Hippocampal formation (tissue), 2 donors: Measurements from ENCODE around the gene TROAP.
A peak's percentile ranks its signal among the peaks of the same experiment; 100 is the strongest.

ENCODE experiments used
- DNase-seq, 2 donors: peaks; one replicate each; lab custom pipeline; 2025; lab: John Stamatoyannopoulos, UW

Gene TROAP

GRCh38 chr12:49342914-49343731, 20.1 kb downstream of the TROAP start:
- DNase-seq = no peak

GRCh38 chr12:49344486-49345050, 21.5 kb downstream of the TROAP start:
- no peak for DNase-seq

GRCh38 chr12:49345051-49345824, 22.2 kb downstream of the TROAP start:
- DNase-seq = no peak

GRCh38 chr12:49345825-49346658, 23.0 kb downstream of the TROAP start:
- DNase-seq = no peak

- DNase-seq = no peak
These were observed 23.7 kb downstream of the TROAP start, which contains the start of gene DNAJC22 for GRCh38 chr12:49346659-49347310. DNAJC22 (plus strand) TSS chr12:49346888; CDS start chr12:49348873, 1,985 bp downstream.

- DNase-seq = peak; percentile 76 to 89
These were observed 24.5 kb downstream of the TROAP start for GRCh38 chr12:49347311-49348193.

- no peak for DNase-seq
These were observed 25.7 kb downstream of the TROAP start for GRCh38 chr12:49348781-49349180.

- DNase-seq = no peak
These were observed 26.2 kb downstream of the TROAP start for GRCh38 chr12:49349266-49349665.

- no peak for DNase-seq
These were observed 29.3 kb downstream of the TROAP start for GRCh38 chr12:49352351-49352750.

- no peak for DNase-seq
These were observed 32.9 kb downstream of the TROAP start for GRCh38 chr12:49355913-49356312.

GRCh38 chr12:49357103-49357678, 34.1 kb downstream of the TROAP start:
- DNase-seq = peak in 1 of 2 donors; percentile 37

- peak; percentile 15 to 55 for DNase-seq
These were observed 35.6 kb downstream of the TROAP start for GRCh38 chr12:49358483-49359141.

GRCh38 chr12:49359671-49360070, 36.6 kb downstream of the TROAP start:
- DNase-seq = no peak

GRCh38 chr12:49362077-49362476, 39.0 kb downstream of the TROAP start:
- DNase-seq = no peak

GRCh38 chr12:49364989-49365388, 41.9 kb downstream of the TROAP start:
- DNase-seq = no peak

GRCh38 chr12:49365542-49365941, 42.5 kb downstream of the TROAP start:
- no peak for DNase-seq

- DNase-seq = no peak
These were observed 43.1 kb downstream of the TROAP start for GRCh38 chr12:49366096-49366651.

GRCh38 chr12:49366652-49367380, 43.8 kb downstream of the TROAP start:
- peak; percentile 66 to 82 for DNase-seq
